H1 (cell line): ENCODE data around the gene COL6A3. TPM values are rescaled to one million over a fixed set of nuclear protein-coding genes. Genes with fewer than 3 reads are reported as not detected.

Experiments used
- GABPA ChIP-seq: IDR thresholded peaks from 2 replicates; pipeline ENCODE4 v1.6.1; 2011; ENCODE audit warnings: mild to moderate bottlenecking, low read length, moderate library complexity, borderline replicate concordance; ENCODE audit not compliant: insufficient read depth
- polyA plus RNA-seq, 7 experiments: library from polyadenylated mRNA; depleted of rRNA in 3 of 7; stranded (reverse) in 5 of 7; unstranded in 2 of 7; fragments of >200 nt in 5 of 7; fragments of 200-250 nt in 2 of 7; gene quantifications; 1 replicate in 5 of 7; 2 replicates in 1 of 7; 4 replicates in 1 of 7; pipeline versions ENCODE4 v1.2.1 to v1.2.3, GENCODE V29; 2011 to 2013; ENCODE audit warnings: missing spikeins in 2 of 7, mixed read lengths in 2 of 7
- total RNA-seq: library from RNA; stranded (reverse); fragmentation: NEBNext Ultra II Directional; extraction: Animal tissue kit (Norgen Biotek cat#: 25700); gene quantifications from 2 replicates; pipeline ENCODE4 v1.2.1, GENCODE V29; 2021

Gene COL6A3
- total and polyA plus RNA-seq, 2 of the 8 experiments (the other 6 are each of a cell fraction or from before 2014, with no cell fraction given) = 1.2 to 3.4 TPM

DNA sequence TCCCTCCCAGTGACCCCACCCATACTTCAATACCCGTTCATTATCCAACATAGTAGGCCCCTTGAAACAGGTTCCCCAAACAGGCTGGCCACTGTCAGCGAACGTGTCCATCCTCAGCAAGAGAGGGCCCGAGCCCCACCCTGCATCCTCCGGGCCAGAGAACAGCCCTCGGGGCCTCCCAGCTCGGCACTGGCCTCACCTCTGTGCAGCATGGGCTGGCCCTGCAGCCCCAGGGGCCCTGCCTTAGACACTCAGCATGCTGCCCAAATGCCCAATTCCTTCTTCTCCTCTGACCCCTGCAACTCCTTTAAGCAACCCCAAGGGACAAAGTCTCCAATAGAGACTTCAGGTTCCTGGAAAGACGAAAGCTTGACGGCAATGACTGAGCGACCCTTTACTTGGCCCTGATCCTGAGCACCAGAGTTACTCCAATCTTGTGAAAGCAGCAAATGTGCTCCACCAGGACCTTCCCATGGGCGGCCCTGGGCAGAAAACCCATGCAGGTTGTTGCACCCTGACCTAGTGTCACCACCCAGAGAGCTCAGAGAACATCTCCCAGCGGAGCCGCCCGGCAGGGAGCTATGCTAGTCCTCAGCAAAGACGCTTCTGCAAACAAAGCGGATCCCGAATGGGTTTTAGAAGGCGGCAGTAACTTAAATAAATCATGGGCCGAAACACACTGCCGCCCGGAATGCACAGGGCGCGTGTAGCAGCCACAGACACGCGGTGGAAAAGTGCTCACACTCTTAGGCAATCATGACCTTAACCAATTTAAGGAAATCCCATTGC lies 782 bp downstream of the COL6A3 start (continued):
- TF ChIP-seq GABPA = no peak
